Stomach (tissue), 4 donors: ENCODE measurements around the gene ART4.

Experiments
- EP300 ChIP-seq: sonication (generic); formaldehyde crosslinking; IDR thresholded peaks from one replicate; pipeline ENCODE4 v1.6.1; 2017; ENCODE audit warnings: antibody characterized with exemption
- POLR2A ChIP-seq, 4 donors: fragments of 450-650 bp; IDR thresholded peaks; one replicate each; pipeline ENCODE4 v1.6.1; 2016; ENCODE audit warnings: antibody characterized with exemption in 4 of 4, control low read depth in 2 of 4, mild to moderate bottlenecking in 1 of 4, moderate library complexity in 1 of 4

DNA sequence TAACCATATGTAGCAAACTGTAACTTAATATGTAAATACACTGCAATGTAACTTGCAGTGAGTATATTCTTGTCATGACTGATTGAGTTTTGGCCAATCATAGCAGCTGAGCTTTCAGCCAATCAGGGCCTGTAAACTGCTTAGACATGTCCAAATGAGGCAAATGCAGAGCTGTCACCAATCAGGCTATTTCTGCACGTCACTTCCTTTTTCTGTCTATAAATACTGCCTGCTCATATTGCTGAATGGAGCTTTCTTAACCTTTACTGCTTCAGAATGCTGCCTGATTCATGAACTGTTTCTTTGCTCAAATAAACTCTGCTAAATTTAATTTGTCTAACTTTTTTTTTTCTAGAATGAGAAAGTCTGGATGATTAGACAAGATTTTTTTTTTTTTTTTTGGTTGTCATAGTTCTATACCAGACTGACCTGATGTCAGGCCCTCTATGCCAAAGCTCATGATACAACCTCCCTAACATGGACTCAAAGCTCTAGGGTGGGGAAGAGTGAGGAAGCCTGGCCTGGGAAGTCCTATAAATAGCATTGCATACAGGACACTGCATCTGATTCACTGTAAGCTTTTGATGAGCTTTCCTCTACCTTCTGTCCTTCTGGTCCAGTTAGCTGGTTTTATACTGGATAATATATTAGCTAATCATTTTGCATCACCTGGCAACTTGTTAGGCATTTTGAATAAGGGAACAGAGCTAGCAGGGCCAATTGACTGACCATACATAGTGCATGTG, 30.3 kb upstream of the ART4 start:
- TF ChIP-seq EP300 (no peak), POLR2A (IDR thresholded peaks at IDR 0.05) (no peak)
